ENCODE data around the gene SLC1A4.
"Not testable (repeated sequence)": the region's sequence is repeated elsewhere in the genome, so short reads cannot be mapped to it uniquely, and the experiment has no call there.

The SLC1A4 gene

DNA sequence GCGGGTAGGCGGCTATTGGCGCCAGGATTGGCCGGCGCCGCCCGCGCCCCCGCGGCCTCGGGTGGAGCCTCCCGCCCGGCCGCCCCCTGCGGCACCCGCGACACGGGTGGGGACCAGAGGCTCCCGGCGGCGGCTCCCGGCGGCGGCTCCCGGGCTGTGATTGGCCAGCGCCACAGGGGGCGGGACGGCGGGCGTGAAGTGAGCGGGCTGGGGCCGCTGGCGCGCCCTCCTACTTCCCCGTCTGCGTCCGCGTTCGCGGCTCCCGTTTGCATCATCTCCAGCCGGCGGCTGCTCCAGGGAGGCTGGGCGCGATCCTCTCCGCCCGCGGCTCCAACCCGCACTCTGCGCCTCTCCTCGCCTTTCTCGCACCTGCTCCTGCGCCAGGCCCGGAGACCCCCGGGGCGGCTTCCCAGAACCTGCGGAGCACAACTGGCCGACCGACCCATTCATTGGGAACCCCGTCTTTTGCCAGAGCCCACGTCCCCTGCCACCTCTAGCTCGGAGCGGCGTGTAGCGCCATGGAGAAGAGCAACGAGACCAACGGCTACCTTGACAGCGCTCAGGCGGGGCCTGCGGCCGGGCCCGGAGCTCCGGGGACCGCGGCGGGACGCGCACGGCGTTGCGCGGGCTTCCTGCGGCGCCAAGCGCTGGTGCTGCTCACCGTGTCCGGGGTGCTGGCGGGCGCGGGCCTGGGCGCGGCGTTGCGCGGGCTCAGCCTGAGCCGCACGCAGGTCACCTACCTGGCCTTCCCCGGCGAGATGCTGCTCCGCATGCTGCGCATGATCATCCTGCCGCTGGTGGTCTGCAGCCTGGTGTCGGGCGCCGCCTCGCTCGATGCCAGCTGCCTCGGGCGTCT lies at the start of gene SLC1A4:
Gene SLC1A4, plus strand, starts transcription at position 274 of the 856 bp plus-strand sequence. Its CDS starts 245 bp downstream, at position 519.
- peak; percentile 91 for DNase-seq

GRCh38 chr2:64941143-64941542 lies 48.1 kb upstream of the SLC1A4 start:
- no peak for DNase-seq

DNA sequence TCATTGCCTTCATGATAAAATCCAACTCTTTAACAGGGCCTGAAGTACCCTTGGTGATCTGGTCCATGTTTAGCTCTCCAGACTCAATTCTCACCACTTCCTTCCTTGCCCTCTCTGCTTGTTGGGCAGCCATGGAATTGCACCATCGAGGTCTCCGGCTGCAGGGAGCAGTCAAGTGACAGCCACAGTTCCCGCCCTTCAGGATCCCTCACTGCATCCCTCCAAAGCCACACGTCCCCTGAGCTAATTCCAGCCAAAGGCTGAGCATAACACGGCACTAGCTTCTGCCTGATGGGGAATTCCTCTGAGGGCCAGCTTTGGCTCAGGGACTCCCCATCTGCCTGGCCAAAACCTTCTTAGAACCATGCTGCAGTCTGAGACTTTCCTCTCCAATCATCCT lies 47.4 kb upstream of the SLC1A4 start:
- no peak for DNase-seq

DNA sequence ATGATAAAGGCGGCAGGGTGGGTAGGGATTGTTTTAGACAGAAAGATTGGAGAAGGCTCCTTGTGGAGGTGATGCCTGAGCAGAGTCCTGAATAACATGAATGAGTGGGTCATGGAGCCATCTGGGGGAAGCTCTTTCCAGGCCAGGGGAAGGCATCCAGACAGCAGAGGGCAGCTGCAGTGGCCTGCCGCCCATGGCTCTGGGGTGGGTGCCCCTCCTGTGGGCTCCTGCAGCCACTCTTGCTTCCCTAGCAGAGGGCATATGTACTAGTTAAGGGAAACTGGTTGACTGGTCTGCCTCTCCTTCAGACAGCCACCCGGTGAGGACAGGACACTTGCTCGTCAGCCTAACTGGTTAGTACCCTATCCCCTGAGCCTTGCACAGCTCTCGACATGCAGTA lies 46.5 kb upstream of the SLC1A4 start:
- no peak for DNase-seq

- DNase-seq: no peak
These were observed 45.6 kb upstream of the SLC1A4 start for GRCh38 chr2:64943387-64944150.

GRCh38 chr2:64944484-64944883 lies 44.7 kb upstream of the SLC1A4 start:
- no peak for DNase-seq

- DNase-seq: no peak
These were observed 43.0 kb upstream of the SLC1A4 start for GRCh38 chr2:64945973-64946768.

DNA sequence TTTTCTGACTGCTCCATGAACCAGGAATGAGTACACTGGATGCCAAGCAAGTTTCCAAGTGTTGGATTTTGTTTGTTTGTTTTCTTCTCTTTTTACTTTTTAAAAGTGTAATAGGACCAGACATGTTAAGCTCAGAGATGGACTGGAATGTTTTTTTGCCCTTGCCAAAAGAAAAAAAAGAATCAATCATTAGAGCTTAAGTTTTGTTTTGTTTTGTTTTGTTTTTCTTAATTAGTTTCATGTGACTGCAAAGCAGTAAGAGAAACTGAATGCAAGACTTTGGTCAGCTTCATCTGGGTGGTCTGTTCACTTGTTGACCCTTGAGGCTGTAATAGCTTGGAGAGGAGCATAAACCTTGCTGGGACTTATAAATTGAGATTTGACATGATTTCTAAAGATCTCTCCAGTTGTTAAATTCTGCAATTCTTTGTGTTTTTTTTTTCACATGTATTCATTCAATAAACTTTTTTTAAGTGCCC lies 42.4 kb upstream of the SLC1A4 start:
- no peak for DNase-seq

DNA sequence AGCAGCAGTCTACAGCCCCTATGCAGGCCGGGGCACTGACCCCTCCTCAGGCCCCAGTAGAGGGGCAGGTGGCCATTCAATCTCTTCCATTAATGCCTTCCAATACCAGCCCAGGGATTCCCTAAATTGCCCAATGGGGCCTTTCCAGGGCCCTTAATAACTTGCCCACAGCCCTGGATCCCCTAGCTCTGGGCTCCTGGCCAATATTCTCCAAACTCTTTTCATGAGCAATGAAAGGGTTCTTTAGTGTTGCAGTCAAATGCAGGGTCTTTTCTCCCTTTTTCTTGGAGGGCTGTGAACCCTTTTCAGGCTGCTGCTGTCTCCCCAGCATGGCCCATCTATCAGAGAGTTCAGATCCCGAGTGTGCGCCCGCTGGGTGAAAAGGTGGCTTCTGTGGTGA lies 41.3 kb upstream of the SLC1A4 start:
- no peak for DNase-seq

GRCh38 chr2:64950226-64951160 lies 38.7 kb upstream of the SLC1A4 start:
- DNase-seq: no peak

GRCh38 chr2:64951306-64951953 lies 37.8 kb upstream of the SLC1A4 start:
- no peak for DNase-seq

GRCh38 chr2:64952096-64952495 lies 37.1 kb upstream of the SLC1A4 start:
- no peak for DNase-seq

- no peak for DNase-seq
These were observed 36.4 kb upstream of the SLC1A4 start for GRCh38 chr2:64952511-64953482.

DNA sequence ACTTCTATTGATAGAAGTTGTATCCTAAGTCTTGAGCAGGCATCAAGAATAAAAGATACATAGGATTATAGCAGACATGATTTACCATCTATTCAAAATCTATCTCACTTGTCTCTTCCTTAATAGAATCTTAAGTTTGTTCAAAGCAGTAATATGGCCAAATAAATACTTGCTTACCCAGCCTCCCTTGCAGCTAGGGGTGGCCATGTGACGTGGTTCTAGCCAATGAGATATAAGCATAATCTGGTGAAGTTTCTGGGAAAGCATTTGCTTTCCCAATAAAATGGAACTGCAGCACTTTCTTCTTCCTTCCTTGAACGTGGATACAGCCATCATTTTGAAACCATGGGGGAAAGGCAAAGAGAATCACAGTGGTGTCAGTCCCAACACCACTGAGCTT lies 33.7 kb upstream of the SLC1A4 start:
- no peak for DNase-seq

DNA sequence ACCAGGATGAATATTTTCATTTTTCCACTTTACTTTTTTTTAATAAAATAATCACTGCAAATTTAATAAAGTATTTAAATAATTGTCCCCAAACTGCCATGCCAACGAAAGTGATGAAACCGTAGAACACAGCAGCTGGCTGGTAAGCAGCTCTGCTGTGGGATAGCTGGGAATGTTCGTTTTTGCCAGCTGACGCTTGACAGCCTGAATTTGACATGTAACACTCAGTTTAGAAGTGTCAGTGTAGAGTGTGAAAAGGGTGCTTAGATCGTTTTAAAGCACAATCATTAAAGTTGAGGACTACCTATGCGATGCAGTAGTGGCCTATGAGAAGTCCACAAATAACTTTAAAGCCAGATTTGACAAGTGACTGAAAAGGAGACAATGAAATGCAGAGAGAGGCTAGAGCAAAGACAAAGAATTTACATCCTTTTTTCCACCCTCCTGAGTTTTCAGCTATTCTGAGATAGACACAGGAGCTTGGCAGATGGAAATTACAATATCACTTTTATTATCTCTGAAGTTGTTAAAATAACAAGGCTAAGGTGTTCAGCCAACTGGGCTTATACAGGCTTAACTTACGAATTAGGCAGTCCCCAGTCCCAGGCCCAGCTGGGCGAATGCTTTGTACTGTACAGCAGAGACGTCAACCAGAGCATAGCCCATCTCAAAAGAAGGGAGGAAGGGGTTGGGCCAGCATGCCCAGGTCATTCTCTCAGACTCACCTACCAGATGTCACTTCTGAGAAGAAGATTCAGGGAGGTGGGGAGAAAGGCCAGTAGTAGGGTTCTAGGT lies 31.9 kb upstream of the SLC1A4 start:
- no peak for DNase-seq

GRCh38 chr2:64958556-64958955 lies 30.6 kb upstream of the SLC1A4 start:
- DNase-seq: no peak

DNA sequence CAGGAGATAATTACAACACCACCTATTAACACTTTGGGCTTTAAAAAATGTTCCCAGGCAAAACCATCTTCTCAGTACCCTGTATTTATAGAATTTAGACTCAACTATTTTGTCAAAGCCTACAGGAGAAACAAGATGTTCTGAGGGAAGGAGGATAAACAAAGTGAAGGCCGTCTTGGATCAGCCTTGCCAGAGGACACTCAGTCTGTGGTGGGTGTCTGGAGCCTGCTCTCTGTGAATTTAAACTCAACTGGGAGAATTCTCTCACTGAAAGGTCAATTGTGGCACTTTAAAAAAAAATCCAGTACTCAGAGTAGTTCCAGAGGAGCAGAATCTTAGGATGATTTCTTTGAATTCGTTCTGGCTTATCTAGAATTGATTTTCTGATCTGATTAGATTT lies 28.4 kb upstream of the SLC1A4 start:
- DNase-seq: no peak

DNA sequence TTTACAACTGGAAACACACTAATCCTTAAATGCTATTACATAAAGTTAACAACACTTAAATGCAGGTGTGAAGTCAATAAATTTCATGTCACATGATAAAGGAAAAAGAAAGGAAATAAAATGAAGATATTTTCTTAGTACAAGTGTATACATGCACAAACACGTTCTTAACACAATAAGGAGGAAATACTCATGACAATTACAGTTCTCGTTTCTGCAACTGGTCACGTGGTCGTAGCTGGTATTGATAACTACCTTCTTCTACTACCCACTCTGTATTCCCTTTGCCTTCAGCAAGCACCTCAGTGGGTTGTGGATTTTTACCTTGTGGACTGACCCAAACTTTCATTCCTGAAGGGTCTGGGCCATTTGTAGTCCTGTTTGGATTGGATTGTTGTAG lies 26.1 kb upstream of the SLC1A4 start:
- not testable (repeated sequence) for DNase-seq

- no peak for DNase-seq
These were observed 25.5 kb upstream of the SLC1A4 start for GRCh38 chr2:64963719-64964118.
